Measurements from ENCODE around the gene ATP10A. TPM values are rescaled to one million over a fixed set of nuclear protein-coding genes. Genes with fewer than 3 reads are reported as not detected.

The ATP10A gene
- total RNA-seq, 4 donors from 2014 or later: 3.8 to 7.1 (median 5.2) TPM

DNA sequence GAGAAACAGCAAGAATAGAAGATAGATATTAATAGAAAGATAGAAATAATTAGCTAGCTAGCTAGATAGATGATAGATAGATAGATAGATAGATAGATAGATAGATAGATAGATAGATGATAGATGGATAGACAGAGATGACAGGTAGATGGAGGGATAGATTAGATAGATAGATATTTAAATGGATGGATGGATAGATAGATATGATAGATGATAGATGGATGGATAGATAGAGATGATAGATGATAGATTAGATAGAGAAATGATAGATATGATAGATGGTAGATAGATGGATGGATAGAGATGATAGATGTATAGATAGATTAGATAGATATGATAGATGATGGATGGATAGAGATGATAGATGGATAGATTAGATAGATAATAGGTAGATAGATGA, 8.3 kb upstream of the ATP10A start:
- TF ChIP-seq POLR2AphosphoS5 (IDR thresholded peaks at IDR 0.05) (no peak), CTCF (IDR thresholded peaks at IDR 0.05) (no peak), EP300 (IDR thresholded peaks at IDR 0.05) (no peak), POLR2A (IDR thresholded peaks at IDR 0.05) (no peak)
- no peaks in the 10 kb centered on the region for H3K36me3 ChIP-seq
- no peak overlapping the region for H3K27ac ChIP-seq
- no peaks in the 10 kb centered on the region for H3K27me3 ChIP-seq
- no peak overlapping the region for H3K4me3 ChIP-seq
- no peak for DNase-seq (ENCODE audit: low spot score in 2 of 2)
- no peaks in the 10 kb centered on the region for H3K9me3 ChIP-seq
- peaks cover 3% of the 10 kb centered on the region for H3K4me1 ChIP-seq

DNA sequence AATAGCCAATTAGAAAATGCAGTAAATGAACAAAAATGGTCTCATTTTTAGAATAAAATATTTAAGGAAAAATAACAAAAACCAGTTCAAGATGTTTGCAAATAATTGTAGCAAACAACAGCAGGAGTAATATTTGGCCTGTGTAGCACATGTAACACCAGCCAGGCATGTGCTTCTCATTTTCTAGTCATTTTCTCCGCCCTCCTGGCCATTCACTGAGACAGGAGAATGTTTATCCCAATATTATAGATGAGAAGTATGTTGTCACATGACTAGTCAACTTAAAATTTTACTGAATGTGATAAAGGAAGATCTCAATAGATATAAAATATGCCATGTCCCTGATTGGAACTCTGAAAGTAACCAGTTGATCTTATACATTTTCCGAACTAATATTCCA, 7.8 kb upstream of the ATP10A start:
- H3K36me3 ChIP-seq: no peaks in the 10 kb centered on the region
- H3K4me3 ChIP-seq: no peak overlapping the region
- no peak for DNase-seq (ENCODE audit: low spot score in 2 of 2)
- peaks cover 3% of the 10 kb centered on the region for H3K4me1 ChIP-seq
- no peak overlapping the region for H3K27ac ChIP-seq
- no peak for TF ChIP-seq EP300 (IDR thresholded peaks at IDR 0.05)
- no peak for TF ChIP-seq POLR2AphosphoS5 (IDR thresholded peaks at IDR 0.05)
- no peak for TF ChIP-seq CTCF (IDR thresholded peaks at IDR 0.05)
- TF ChIP-seq POLR2A (IDR thresholded peaks at IDR 0.05): no peak
- no peaks in the 10 kb centered on the region for H3K27me3 ChIP-seq
- no peaks in the 10 kb centered on the region for H3K9me3 ChIP-seq
- WGBS: 62% methylated on average over 2 of the region's 2 CpGs

DNA sequence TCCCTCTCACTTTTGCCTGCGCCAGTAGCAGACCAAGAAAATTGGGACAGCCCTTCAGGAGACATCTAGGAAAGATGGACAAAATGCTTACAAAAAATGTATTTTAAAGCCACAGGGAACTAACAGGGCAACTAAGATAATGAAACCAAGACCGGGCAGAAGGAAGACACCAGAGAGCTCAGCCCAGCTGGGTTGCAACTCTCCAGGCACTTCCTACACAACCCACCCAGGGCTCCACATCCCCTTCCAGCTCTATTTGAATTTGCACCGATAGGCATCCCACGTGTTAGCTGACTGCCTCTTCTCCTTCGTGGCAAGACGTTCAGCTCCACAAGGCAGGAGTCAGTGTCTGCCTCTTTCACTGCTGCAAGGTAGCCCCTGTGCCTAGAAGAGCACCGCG, 6.6 kb upstream of the ATP10A start:
- Histone ChIP-seq H3K9me3 (no peaks in the 10 kb centered on the region), H3K4me1 (peaks cover 3% of the 10 kb centered on the region), H3K4me3 (no peak overlapping the region), H3K36me3 (no peaks in the 10 kb centered on the region), H3K27me3 (no peaks in the 10 kb centered on the region), H3K27ac (no peak overlapping the region)
- TF ChIP-seq POLR2A (IDR thresholded peaks at IDR 0.05) (no peak), POLR2AphosphoS5 (IDR thresholded peaks at IDR 0.05) (no peak), CTCF (IDR thresholded peaks at IDR 0.05) (no peak), EP300 (IDR thresholded peaks at IDR 0.05) (no peak)
- 56% methylated on average over 8 of the region's 8 CpGs for WGBS
- DNase-seq (ENCODE audit: low spot score in 2 of 2): no peak

GRCh38 chr15:25866874-25867273, 3.7 kb upstream of the ATP10A start:
- 94% methylated on average over 7 of the region's 7 CpGs for WGBS
- peaks cover 9% of the 10 kb centered on the region for H3K27me3 ChIP-seq
- DNase-seq (ENCODE audit: low spot score in 2 of 2): no peak

GRCh38 chr15:25866251-25866650, 3.1 kb upstream of the ATP10A start:
- WGBS: 92% methylated on average over 8 of the region's 8 CpGs
- peaks cover 14% of the 10 kb centered on the region for H3K27me3 ChIP-seq
- H3K9me3 ChIP-seq: no peaks in the 10 kb centered on the region
- no peaks in the 10 kb centered on the region for H3K36me3 ChIP-seq
- H3K4me3 ChIP-seq: no peak overlapping the region
- no peak for DNase-seq (ENCODE audit: low spot score in 2 of 2)
- peaks cover 27% of the 10 kb centered on the region for H3K4me1 ChIP-seq
- H3K27ac ChIP-seq: no peak overlapping the region
- TF ChIP-seq POLR2AphosphoS5 (IDR thresholded peaks at IDR 0.05): no peak
- no peak for TF ChIP-seq EP300 (IDR thresholded peaks at IDR 0.05)
- no peak for TF ChIP-seq POLR2A (IDR thresholded peaks at IDR 0.05)
- TF ChIP-seq CTCF (IDR thresholded peaks at IDR 0.05): no peak

More at GRCh38 chr15:25866874-25867273, 3.7 kb upstream of the ATP10A start:
- Histone ChIP-seq H3K4me1 (peaks cover 21% of the 10 kb centered on the region), H3K27ac (no peak overlapping the region), H3K9me3 (no peaks in the 10 kb centered on the region), H3K4me3 (no peak overlapping the region), H3K36me3 (no peaks in the 10 kb centered on the region)
- no peak for TF ChIP-seq CTCF (IDR thresholded peaks at IDR 0.05)
- no peak for TF ChIP-seq POLR2AphosphoS5 (IDR thresholded peaks at IDR 0.05)
- no peak for TF ChIP-seq EP300 (IDR thresholded peaks at IDR 0.05)
- no peak for TF ChIP-seq POLR2A (IDR thresholded peaks at IDR 0.05)
